Activated B cell treated with CpG ODN at 0.5 μM for 24 hours (primary cell): ENCODE results near the gene METTL25. TPM values are rescaled to one million over a fixed set of nuclear protein-coding genes. Genes with fewer than 3 reads are reported as not detected.

Experiments
- ATAC-seq: fragments of 200-7000 bp; cut with Tn5 transposase; one replicate; pipeline ENCODE4 v1.10.0; 2021; ENCODE audit warnings: low read depth, mild to moderate bottlenecking, moderate library complexity
- CTCF ChIA-PET: fragments of 350-600 bp; sonication (Branson Sonifier 250); formaldehyde crosslinking; loops from one replicate; lab custom pipeline; 2021; ENCODE audit warnings: antibody characterized with exemption; lab: Charles Lee
- POLR2A ChIA-PET: fragments of 350-600 bp; sonication (Branson Sonifier 250); formaldehyde crosslinking; loops from one replicate; lab custom pipeline; 2021; ENCODE audit warnings: antibody characterized with exemption; lab: Charles Lee
- DNase-seq: peaks from one replicate; pipeline ENCODE4 v3.0.0; 2022
- H3K27ac Mint-ChIP-seq: one replicate; pipeline ENCODE4 v1.8.0; 2020; ENCODE audit warnings: mixed read lengths
- H3K27me3 Mint-ChIP-seq: one replicate; pipeline ENCODE4 v1.8.0; 2021; ENCODE audit warnings: mixed read lengths
- H3K36me3 Mint-ChIP-seq: one replicate; pipeline ENCODE4 v1.8.0; 2021; ENCODE audit warnings: low read depth, mixed read lengths
- H3K4me1 Mint-ChIP-seq: one replicate; pipeline ENCODE4 v1.8.0; 2021; ENCODE audit warnings: mixed read lengths
- H3K4me3 Mint-ChIP-seq: one replicate; pipeline ENCODE4 v1.8.0; 2020; ENCODE audit warnings: mild to moderate bottlenecking, mixed read lengths
- H3K9me3 Mint-ChIP-seq: one replicate; pipeline ENCODE4 v1.8.0; 2020; ENCODE audit warnings: mixed read lengths
- CTCF ChIP-seq: fragments of 200-600 bp; IDR thresholded peaks from one replicate; pipeline ENCODE4 v1.8.0; 2022; ENCODE audit warnings: antibody characterized with exemption, mild to moderate bottlenecking
- intact Hi-C: fragments of 100-400 bp; cut with micrococcal nuclease; formaldehyde crosslinking; loops from one replicate; pipeline ENCODE4 v1.15.1; 2024
- total RNA-seq: library from RNA; stranded (reverse); gene quantifications from 2 replicates; pipeline ENCODE4 v1.2.3, GENCODE V29; 2022

Gene METTL25
- total RNA-seq, 1 donor from 2014 or later, result 17.1 TPM

- Mint-ChIP-seq H3K36me3 (peaks cover 16% of the 10 kb centered on the region), H3K27me3 (no peaks in the 10 kb centered on the region), H3K9me3 (no peaks in the 10 kb centered on the region), H3K27ac (no peak overlapping the region), H3K4me1 (peaks cover 28% of the 10 kb centered on the region), H3K4me3 (no peak overlapping the region)
- TF ChIP-seq CTCF, result no peak
- intact Hi-C loops, result no loop called here
- no peak for DNase-seq
- ATAC-seq, result no peak
- ChIA-PET POLR2A (no interaction called here), CTCF (no interaction called here)
These were observed 5.7 kb downstream of the METTL25 start for GRCh38 chr12:82363990-82364389.

GRCh38 chr12:82366197-82366596 is 7.9 kb downstream of the METTL25 start:
- H3K27ac Mint-ChIP-seq, result no peak overlapping the region
- no peak for TF ChIP-seq CTCF
- DNase-seq (no peak), ATAC-seq (no peak)
- H3K27me3 Mint-ChIP-seq, result no peaks in the 10 kb centered on the region
- intact Hi-C loops, result no loop called here
- ChIA-PET POLR2A (no interaction called here), CTCF (no interaction called here)
- peaks cover 20% of the 10 kb centered on the region for H3K36me3 Mint-ChIP-seq
- no peaks in the 10 kb centered on the region for H3K9me3 Mint-ChIP-seq
- H3K4me1 Mint-ChIP-seq, result peaks cover 10% of the 10 kb centered on the region
- H3K4me3 Mint-ChIP-seq, result no peak overlapping the region

GRCh38 chr12:82375201-82375600 is 16.9 kb downstream of the METTL25 start:
- Mint-ChIP-seq H3K9me3 (peaks cover 13% of the 10 kb centered on the region), H3K36me3 (peaks cover 50% of the 10 kb centered on the region)

GRCh38 chr12:82378997-82379396 is 20.7 kb downstream of the METTL25 start:
- intact Hi-C loops, result no loop called here
- TF ChIP-seq CTCF, result no peak
- ChIA-PET CTCF (no interaction called here), POLR2A (no interaction called here)
- no peaks in the 10 kb centered on the region for H3K4me1 Mint-ChIP-seq
- peaks cover 21% of the 10 kb centered on the region for H3K36me3 Mint-ChIP-seq
- DNase-seq, result no peak
- no peak overlapping the region for H3K4me3 Mint-ChIP-seq
- peaks cover 11% of the 10 kb centered on the region for H3K9me3 Mint-ChIP-seq
- H3K27ac Mint-ChIP-seq, result no peak overlapping the region
- H3K27me3 Mint-ChIP-seq, result no peaks in the 10 kb centered on the region
- no peak for ATAC-seq

More at GRCh38 chr12:82375201-82375600, 16.9 kb downstream of the METTL25 start:
- DNase-seq (no peak), ATAC-seq (no peak)
- Mint-ChIP-seq H3K4me3 (no peak overlapping the region), H3K27ac (no peak overlapping the region), H3K4me1 (no peaks in the 10 kb centered on the region), H3K27me3 (no peaks in the 10 kb centered on the region)
- ChIA-PET CTCF (no interaction called here), POLR2A (no interaction called here)
- intact Hi-C loops, result no loop called here
- no peak for TF ChIP-seq CTCF

- ChIA-PET POLR2A (no interaction called here), CTCF (no interaction called here)
- Mint-ChIP-seq H3K4me3 (no peak overlapping the region), H3K36me3 (peaks cover 21% of the 10 kb centered on the region), H3K27ac (no peak overlapping the region), H3K27me3 (no peaks in the 10 kb centered on the region), H3K4me1 (no peaks in the 10 kb centered on the region), H3K9me3 (peaks cover 4% of the 10 kb centered on the region)
- DNase-seq, result no peak
- no peak for TF ChIP-seq CTCF
- ATAC-seq, result no peak
- intact Hi-C loops, result no loop called here
These were observed 25.7 kb downstream of the METTL25 start for GRCh38 chr12:82383930-82384552.
